Cardiac muscle cell (in vitro differentiated cells and primary cell): ENCODE data around the gene STX18. TPM values are rescaled to one million over a fixed set of nuclear protein-coding genes. Genes with fewer than 3 reads are reported as not detected.

ENCODE experiments used
- DNase-seq, 2 donors: peaks; one replicate each; pipeline versions ENCODE4 v3.0.0 to v3.0.0-alpha.2; 2010 to 2017; ENCODE audit warnings: low read depth in 1 of 2, low spot score in 1 of 2
- H3K27ac ChIP-seq: fragments of 200-600 bp; sonication (generic); 2 replicates; pipeline ENCODE4 v1.5.1; 2016
- H3K27me3 ChIP-seq: fragments of 200-600 bp; sonication (generic); 2 replicates; pipeline ENCODE4 v1.6.0; 2016; ENCODE audit warnings: control low read depth
- H3K36me3 ChIP-seq: fragments of 200-600 bp; sonication (generic); 2 replicates; pipeline ENCODE4 v1.5.1; 2016; ENCODE audit warnings: control low read depth
- H3K4me1 ChIP-seq: fragments of 200-600 bp; sonication (generic); 2 replicates; pipeline ENCODE4 v1.8.1; 2017; ENCODE audit warnings: low read depth, mild to moderate bottlenecking, mixed run types
- H3K4me3 ChIP-seq: fragments of 200-600 bp; sonication (generic); 2 replicates; pipeline ENCODE4 v1.5.1; 2016; ENCODE audit warnings: mild to moderate bottlenecking
- H3K9me3 ChIP-seq: fragments of 200-600 bp; sonication (generic); 2 replicates; pipeline ENCODE4 v1.5.1; 2017; ENCODE audit warnings: low read depth, mild to moderate bottlenecking, control low read depth
- polyA plus RNA-seq: library from polyadenylated mRNA; unstranded; fragments of >200 nt; fragmentation: Nextera tagmentation; extraction: Ambion mirVana; gene quantifications from 2 replicates; pipeline ENCODE4 v1.2.1, GENCODE V29; 2016
- total RNA-seq: library from RNA; depleted of rRNA; stranded (reverse); fragments of >200 nt; gene quantifications from 2 replicates; pipeline ENCODE4 v1.2.3, GENCODE V29; 2016
- TF ChIP-seq, protein P1 (sequence below): IDR thresholded peaks from 2 replicates; pipeline ENCODE4 v1.5.1; 2012; ENCODE audit warnings: low read depth, mild to moderate bottlenecking, low read length

STX18 gene
- total and polyA plus RNA-seq, 2 experiments from 2014 or later = 29.8 to 63.3 TPM

DNA sequence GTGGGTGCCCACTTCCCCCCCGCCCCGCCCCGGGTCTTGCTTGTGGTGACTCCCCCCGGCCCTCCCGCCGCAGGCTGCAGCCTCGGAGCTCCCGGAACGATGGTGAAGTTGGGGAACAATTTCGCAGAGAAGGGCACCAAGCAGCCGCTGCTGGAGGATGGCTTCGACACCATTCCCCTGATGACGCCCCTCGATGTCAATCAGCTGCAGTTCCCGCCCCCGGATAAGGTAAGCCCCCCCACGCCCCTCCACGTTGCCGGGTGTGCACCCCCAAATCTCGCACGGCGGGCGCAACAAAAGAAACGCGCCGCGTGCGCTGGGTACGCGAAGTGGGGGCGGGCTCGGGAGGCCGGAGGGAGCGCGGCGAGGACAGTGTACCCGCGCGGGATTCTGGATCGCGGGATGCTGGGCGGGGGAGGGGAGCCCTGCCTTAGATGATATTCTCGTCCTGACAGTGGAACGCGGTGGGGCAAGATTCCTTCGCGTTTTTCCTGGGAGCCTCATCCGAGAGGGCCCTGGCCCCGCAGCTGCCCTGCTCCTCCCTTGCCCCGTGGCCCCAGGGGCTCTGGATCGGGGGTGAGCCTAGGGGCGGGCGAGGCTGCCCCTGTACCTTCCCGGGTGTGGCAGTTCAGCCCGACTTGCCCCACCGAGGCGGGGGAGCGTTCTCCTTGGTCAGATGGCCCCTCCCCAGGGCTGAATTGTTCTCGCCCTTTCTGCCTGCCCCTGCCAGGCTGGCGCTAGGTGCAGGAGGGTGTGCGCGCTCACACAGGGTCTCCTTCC lies 154.1 kb downstream of the STX18 start:
- H3K4me1 ChIP-seq = peaks cover 3% of the 10 kb centered on the region
- peak overlapping the region; percentile 50 for H3K4me3 ChIP-seq
- H3K27me3 ChIP-seq = peaks cover 81% of the 10 kb centered on the region
- DNase-seq = peak in 1 of 2 donors; percentile 19
- no peaks in the 10 kb centered on the region for H3K9me3 ChIP-seq
- H3K27ac ChIP-seq = no peak overlapping the region
- TF ChIP-seq, protein P1, sequence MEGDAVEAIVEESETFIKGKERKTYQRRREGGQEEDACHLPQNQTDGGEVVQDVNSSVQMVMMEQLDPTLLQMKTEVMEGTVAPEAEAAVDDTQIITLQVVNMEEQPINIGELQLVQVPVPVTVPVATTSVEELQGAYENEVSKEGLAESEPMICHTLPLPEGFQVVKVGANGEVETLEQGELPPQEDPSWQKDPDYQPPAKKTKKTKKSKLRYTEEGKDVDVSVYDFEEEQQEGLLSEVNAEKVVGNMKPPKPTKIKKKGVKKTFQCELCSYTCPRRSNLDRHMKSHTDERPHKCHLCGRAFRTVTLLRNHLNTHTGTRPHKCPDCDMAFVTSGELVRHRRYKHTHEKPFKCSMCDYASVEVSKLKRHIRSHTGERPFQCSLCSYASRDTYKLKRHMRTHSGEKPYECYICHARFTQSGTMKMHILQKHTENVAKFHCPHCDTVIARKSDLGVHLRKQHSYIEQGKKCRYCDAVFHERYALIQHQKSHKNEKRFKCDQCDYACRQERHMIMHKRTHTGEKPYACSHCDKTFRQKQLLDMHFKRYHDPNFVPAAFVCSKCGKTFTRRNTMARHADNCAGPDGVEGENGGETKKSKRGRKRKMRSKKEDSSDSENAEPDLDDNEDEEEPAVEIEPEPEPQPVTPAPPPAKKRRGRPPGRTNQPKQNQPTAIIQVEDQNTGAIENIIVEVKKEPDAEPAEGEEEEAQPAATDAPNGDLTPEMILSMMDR = no peak
- no peaks in the 10 kb centered on the region for H3K36me3 ChIP-seq

DNA sequence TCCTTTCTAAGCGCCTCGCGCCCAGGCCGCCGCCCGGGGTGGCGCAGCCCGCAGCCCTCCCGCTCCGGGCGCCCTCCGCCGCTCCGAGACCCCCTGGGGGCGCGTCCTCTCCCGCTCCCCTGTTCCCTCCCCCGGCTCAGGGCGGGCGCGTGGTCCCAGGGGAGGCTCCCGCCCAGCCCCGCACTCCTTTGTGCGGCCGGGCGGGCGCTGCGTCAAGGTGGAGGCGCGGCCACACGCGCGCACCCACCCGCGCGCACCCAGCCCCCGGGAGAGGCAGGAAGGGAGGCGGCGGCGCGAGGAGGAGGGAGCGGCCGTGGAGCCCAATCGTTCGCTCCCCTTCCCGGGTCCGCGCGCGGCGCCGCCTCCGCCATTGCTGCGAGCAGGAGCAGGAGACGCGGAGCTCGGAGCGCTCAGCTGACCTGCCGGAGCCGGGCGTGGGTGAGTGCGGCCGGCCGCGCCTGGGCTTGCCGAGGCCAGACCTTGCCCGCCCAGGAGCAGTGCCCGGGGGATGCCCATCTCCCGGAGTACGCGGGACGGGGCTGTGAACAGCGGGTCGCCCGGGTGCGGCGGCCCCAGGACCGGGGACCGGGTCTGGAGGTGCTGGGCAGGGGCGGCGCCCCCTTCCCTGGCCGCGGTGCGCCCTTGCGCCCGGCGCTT lies 155.0 kb downstream of the STX18 start, which contains the start of gene NSG1:
TSS of gene NSG1 (plus strand) at position 367 of the 657 bp plus-strand sequence. CDS start 528 bp downstream, outside the sequence.
- no peak within 1 kb of the TSS for H3K27ac ChIP-seq
- no peaks in the 10 kb centered on the region for H3K36me3 ChIP-seq
- H3K27me3 ChIP-seq = peaks cover 83% of the 10 kb centered on the region
- H3K9me3 ChIP-seq = no peaks in the 10 kb centered on the region
- DNase-seq = peak; percentile 57 to 72
- H3K4me3 ChIP-seq = peak within 1 kb of the TSS; percentile 50
- TF ChIP-seq, protein P1 = no peak
- H3K4me1 ChIP-seq = peaks cover 3% of the 10 kb centered on the region

DNA sequence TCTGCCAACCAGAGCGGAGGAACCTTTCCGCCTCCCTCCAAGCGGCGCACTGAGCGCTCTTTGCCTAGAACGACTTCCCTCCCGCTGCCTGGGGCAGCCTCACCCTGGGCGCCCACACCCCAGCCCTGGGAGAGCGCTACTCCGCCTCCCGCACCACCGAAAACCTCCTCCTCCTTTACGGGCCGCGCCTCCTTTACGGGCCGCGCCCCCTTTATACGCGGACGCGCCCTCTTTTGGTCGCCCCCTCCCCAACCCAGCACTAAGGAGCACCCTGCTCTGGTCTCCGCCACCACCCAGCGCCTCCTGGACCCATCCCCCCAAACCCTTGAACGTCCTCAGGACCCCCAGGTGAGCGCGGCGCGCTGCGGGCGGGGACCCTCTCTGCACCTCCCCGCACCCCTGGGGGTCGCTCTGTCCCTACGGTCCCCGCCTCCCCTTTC lies 155.5 kb downstream of the STX18 start:
- no peak overlapping the region for H3K27ac ChIP-seq
- H3K9me3 ChIP-seq = no peaks in the 10 kb centered on the region
- H3K36me3 ChIP-seq = no peaks in the 10 kb centered on the region
- peaks cover 77% of the 10 kb centered on the region for H3K27me3 ChIP-seq
- DNase-seq = peak; percentile 35 to 37
- peaks cover 3% of the 10 kb centered on the region for H3K4me1 ChIP-seq
- peak overlapping the region; percentile 50 for H3K4me3 ChIP-seq
- TF ChIP-seq, protein P1 = no peak

DNA sequence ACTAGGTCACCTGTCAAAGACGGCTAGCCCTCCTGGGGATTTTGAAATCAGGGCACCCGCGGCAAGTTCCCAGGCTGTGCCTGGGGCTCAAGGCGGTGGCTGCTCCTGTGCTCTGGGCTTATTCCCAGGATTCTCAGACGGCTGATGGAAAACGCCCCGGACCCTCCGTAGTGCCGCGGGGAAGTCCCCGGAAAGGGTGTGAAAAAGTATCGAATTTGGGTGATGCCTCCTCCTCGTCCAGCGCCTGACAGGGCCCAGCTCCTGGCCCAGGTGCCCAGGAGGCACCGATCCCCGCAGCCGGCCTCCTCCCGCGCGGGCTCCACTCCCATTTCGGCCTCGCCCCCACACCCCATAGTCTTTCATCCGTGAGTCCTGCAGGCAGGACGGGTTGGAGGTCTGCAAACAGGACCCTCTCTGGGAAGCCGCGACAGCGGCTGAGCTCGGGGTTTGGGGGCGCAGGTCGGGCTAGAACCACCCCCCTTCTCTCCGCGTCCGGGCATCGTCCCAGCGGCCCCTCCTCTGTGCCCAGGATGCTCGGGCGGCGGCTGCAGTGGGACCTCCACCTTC lies 156.0 kb downstream of the STX18 start:
- TF ChIP-seq, protein P1 = no peak
- no peak overlapping the region for H3K27ac ChIP-seq
- no peaks in the 10 kb centered on the region for H3K36me3 ChIP-seq
- no peaks in the 10 kb centered on the region for H3K9me3 ChIP-seq
- peaks cover 72% of the 10 kb centered on the region for H3K27me3 ChIP-seq
- peak overlapping the region; percentile 50 for H3K4me3 ChIP-seq
- H3K4me1 ChIP-seq = peaks cover 3% of the 10 kb centered on the region
- DNase-seq = no peak

DNA sequence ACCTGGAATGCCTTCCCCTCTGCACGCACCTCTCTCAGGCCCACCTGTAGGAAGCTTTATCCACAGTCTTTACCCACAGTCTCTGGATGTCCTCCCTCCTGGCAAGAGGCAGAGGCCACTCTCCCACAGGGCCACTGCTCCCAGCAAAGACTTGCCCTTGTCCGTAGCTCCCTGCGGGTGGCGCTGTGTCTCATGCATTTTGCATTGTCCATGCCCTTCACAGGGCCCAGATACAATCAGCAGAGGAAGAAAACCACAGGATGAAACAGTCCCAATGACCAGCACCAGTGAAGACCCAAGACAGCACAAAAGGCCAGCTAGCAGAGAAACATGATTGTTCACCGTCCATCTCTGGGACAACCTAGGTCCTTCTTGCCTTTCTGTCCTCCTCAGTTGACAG lies 157.0 kb downstream of the STX18 start:
- Histone ChIP-seq H3K4me3 (no peak overlapping the region), H3K27me3 (peaks cover 63% of the 10 kb centered on the region), H3K4me1 (peaks cover 3% of the 10 kb centered on the region), H3K9me3 (no peaks in the 10 kb centered on the region), H3K27ac (no peak overlapping the region), H3K36me3 (no peaks in the 10 kb centered on the region)
- peak; percentile 40 to 45 for DNase-seq
- TF ChIP-seq, protein P1 = peak; percentile 50
